ENCODE data around the gene C4orf50.

The C4orf50 gene

GRCh38 chr4:6046526-6047129 is 28.4 kb upstream of the C4orf50 start:
- DNase-seq (ENCODE audit: low read depth), result no peak
- no peak for TF ChIP-seq CTCF (IDR thresholded peaks at IDR 0.05; ENCODE audit: control insufficient read depth, insufficient read depth, low read depth, low read length, missing control alignments)
- no peak overlapping the region for H3K4me3 ChIP-seq (ENCODE audit: control insufficient read depth, low read depth, low read length)

- no peak for DNase-seq (ENCODE audit: low read depth)
- no peak for TF ChIP-seq CTCF (IDR thresholded peaks at IDR 0.05; ENCODE audit: control insufficient read depth, insufficient read depth, low read depth, low read length, missing control alignments)
- H3K4me3 ChIP-seq (ENCODE audit: control insufficient read depth, low read depth, low read length), result no peak overlapping the region
These were observed 26.6 kb upstream of the C4orf50 start for GRCh38 chr4:6044805-6045204.

GRCh38 chr4:6044276-6044675 is 26.0 kb upstream of the C4orf50 start:
- DNase-seq (ENCODE audit: low read depth), result no peak
- no peak for TF ChIP-seq CTCF (IDR thresholded peaks at IDR 0.05; ENCODE audit: control insufficient read depth, insufficient read depth, low read depth, low read length, missing control alignments)
- no peak overlapping the region for H3K4me3 ChIP-seq (ENCODE audit: control insufficient read depth, low read depth, low read length)

- TF ChIP-seq CTCF (IDR thresholded peaks at IDR 0.05; ENCODE audit: control insufficient read depth, insufficient read depth, low read depth, low read length, missing control alignments), result no peak
- DNase-seq (ENCODE audit: low read depth), result no peak
- H3K4me3 ChIP-seq (ENCODE audit: control insufficient read depth, low read depth, low read length), result no peak overlapping the region
These were observed 25.6 kb upstream of the C4orf50 start for GRCh38 chr4:6043843-6044242.

- no peak for DNase-seq (ENCODE audit: low read depth)
- TF ChIP-seq CTCF (IDR thresholded peaks at IDR 0.05; ENCODE audit: control insufficient read depth, insufficient read depth, low read depth, low read length, missing control alignments), result no peak
- no peak overlapping the region for H3K4me3 ChIP-seq (ENCODE audit: control insufficient read depth, low read depth, low read length)
These were observed 25.0 kb upstream of the C4orf50 start for GRCh38 chr4:6043188-6043587.

GRCh38 chr4:6042293-6043063 is 24.2 kb upstream of the C4orf50 start:
- no peak for DNase-seq (ENCODE audit: low read depth)
- no peak overlapping the region for H3K4me3 ChIP-seq (ENCODE audit: control insufficient read depth, low read depth, low read length)
- TF ChIP-seq CTCF (IDR thresholded peaks at IDR 0.05; ENCODE audit: control insufficient read depth, insufficient read depth, low read depth, low read length, missing control alignments), result no peak

Measured in AG09309 (cell line).